Neuronal stem cell (in vitro differentiated cells): ENCODE data around the gene SELENOW.
"Not testable (repeated sequence)": the region's sequence is repeated elsewhere in the genome, so short reads cannot be mapped to it uniquely, and the experiment has no call there.

Experiments used
- DNase-seq: peaks from one replicate; pipeline ENCODE4 v3.0.0-alpha.2; 2013; ENCODE audit warnings: low spot score
- H2AFZ ChIP-seq: one replicate; pipeline ENCODE4 v1.6.1; 2013; ENCODE audit warnings: mild to moderate bottlenecking, low read length, inconsistent platforms
- H2AK5ac ChIP-seq: 2 replicates; pipeline ENCODE4 v1.6.1; 2013; ENCODE audit warnings: low read depth, mild to moderate bottlenecking, inconsistent platforms, low read length, moderate library complexity, mixed read lengths
- H2BK120ac ChIP-seq: 2 replicates; pipeline ENCODE4 v1.6.1; 2013; ENCODE audit warnings: low read depth, mild to moderate bottlenecking, inconsistent platforms, low read length, moderate library complexity, mixed read lengths
- H2BK12ac ChIP-seq: one replicate; pipeline ENCODE4 v1.6.1; 2013; ENCODE audit warnings: low read length, inconsistent platforms
- H2BK15ac ChIP-seq: 2 replicates; pipeline ENCODE4 v1.6.1; 2013; ENCODE audit warnings: mild to moderate bottlenecking, low read length, inconsistent platforms, mixed read lengths
- H2BK5ac ChIP-seq: one replicate; pipeline ENCODE4 v1.6.1; 2013; ENCODE audit warnings: inconsistent platforms, mild to moderate bottlenecking, low read length, moderate library complexity
- H3K14ac ChIP-seq: one replicate; pipeline ENCODE4 v1.6.1; 2013; ENCODE audit warnings: low read length, inconsistent platforms
- H3K18ac ChIP-seq: 2 replicates; pipeline ENCODE4 v1.6.1; 2013; ENCODE audit warnings: low read length, inconsistent platforms
- H3K23ac ChIP-seq: 2 replicates; pipeline ENCODE4 v1.6.1; 2013; ENCODE audit warnings: low read depth, mild to moderate bottlenecking, mixed read lengths, low read length, inconsistent platforms; ENCODE audit not compliant: poor library complexity
- H3K27ac ChIP-seq: replicated peaks from 3 replicates; pipeline ENCODE4 v1.5.1; 2013; ENCODE audit warnings: low read length, inconsistent platforms
- H3K27me3 ChIP-seq, 3 experiments: 2 replicates each; pipeline ENCODE4 v1.6.1; 2013; ENCODE audit warnings: low read length in 3 of 3, mild to moderate bottlenecking in 2 of 3, inconsistent platforms in 1 of 3, low read depth in 1 of 3, mixed read lengths in 1 of 3, moderate library complexity in 1 of 3; ENCODE audit not compliant: control insufficient read depth in 3 of 3, insufficient read depth in 3 of 3
- H3K36me3 ChIP-seq, 2 donors: replicated peaks in 1 of 2; 2 replicates each; pipeline ENCODE4 v1.6.1; 2013; ENCODE audit warnings: low read length in 2 of 2; ENCODE audit not compliant: control insufficient read depth in 2 of 2, insufficient read depth in 2 of 2
- H3K4ac ChIP-seq: 2 replicates; pipeline ENCODE4 v1.6.1; 2013; ENCODE audit warnings: inconsistent platforms, mild to moderate bottlenecking, low read length, moderate library complexity
- H3K4me1 ChIP-seq, 2 donors: 1 replicate in 1 of 2; 2 replicates in 1 of 2; pipeline ENCODE4 v1.6.1; 2013; ENCODE audit warnings: low read length in 2 of 2, low read depth in 1 of 2; ENCODE audit not compliant: control insufficient read depth in 2 of 2, insufficient read depth in 1 of 2
- H3K4me2 ChIP-seq: one replicate; pipeline ENCODE4 v1.6.1; 2013; ENCODE audit warnings: mild to moderate bottlenecking, low read length, inconsistent platforms; ENCODE audit not compliant: insufficient read depth, poor library complexity, severe bottlenecking
- H3K4me3 ChIP-seq, 2 donors: 2 replicates each; pipeline ENCODE4 v1.5.1; 2013; ENCODE audit warnings: low read length in 2 of 2, mild to moderate bottlenecking in 2 of 2, inconsistent platforms in 1 of 2, moderate library complexity in 1 of 2
- H3K79me1 ChIP-seq: one replicate; pipeline ENCODE4 v1.6.1; 2013; ENCODE audit warnings: low read depth, mild to moderate bottlenecking, inconsistent platforms, low read length, moderate library complexity
- H3K9ac ChIP-seq: one replicate; pipeline ENCODE4 v1.6.1; 2013; ENCODE audit warnings: mild to moderate bottlenecking, low read depth, low read length, inconsistent platforms; ENCODE audit not compliant: poor library complexity
- H3K9me3 ChIP-seq, 2 donors: replicated peaks in 1 of 2; 2 replicates each; pipeline versions ENCODE3 to v1.6.1; 2013; ENCODE audit warnings: low read length in 2 of 2, mild to moderate bottlenecking in 2 of 2, inconsistent platforms in 1 of 2, low read depth in 1 of 2, mixed read lengths in 1 of 2, moderate library complexity in 1 of 2; ENCODE audit not compliant: control insufficient read depth in 2 of 2, insufficient read depth in 1 of 2
- H4K8ac ChIP-seq: one replicate; pipeline ENCODE4 v1.6.1; 2013; ENCODE audit warnings: low read depth, mild to moderate bottlenecking, inconsistent platforms, low read length, moderate library complexity
- H4K91ac ChIP-seq: one replicate; pipeline ENCODE4 v1.6.1; 2013; ENCODE audit warnings: low read length, low read depth, mild to moderate bottlenecking, inconsistent platforms; ENCODE audit not compliant: poor library complexity
- WGBS, 2 donors: extraction: QIAGEN DNeasy Blood & Tissue Kit; methylation state at CpG; one replicate each; pipeline ENCODE4 v1.1.7; 2013; ENCODE audit warnings: missing lambda C conversion rate in 2 of 2, mixed read lengths in 1 of 2; ENCODE audit not compliant: insufficient read length in 2 of 2, insufficient replicate concordance in 1 of 2; ENCODE audit errors: extremely low coverage in 2 of 2; 5-methylcytosine and 5-hydroxymethylcytosine counted together

The SELENOW gene

GRCh38 chr19:47762151-47762550, 16.4 kb upstream of the SELENOW start:
- H4K8ac ChIP-seq, result no peak overlapping the region
- H2AK5ac ChIP-seq, result no peak overlapping the region
- no peak overlapping the region for H2AFZ ChIP-seq
- H2BK5ac ChIP-seq, result no peak overlapping the region
- DNase-seq, result no peak
- H3K4me1 ChIP-seq, result peaks cover 2 to 4% of the 10 kb centered on the region in 2 donors
- H3K27me3 ChIP-seq, result peaks cover 0 to 2% (median 0%) of the 10 kb centered on the region in 3 experiments
- H2BK120ac ChIP-seq, result no peak overlapping the region
- peaks cover 0 to 2% of the 10 kb centered on the region in 2 donors for H3K9me3 ChIP-seq
- no peak overlapping the region for H3K14ac ChIP-seq
- H3K4me3 ChIP-seq, result no peak overlapping the region
- H3K9ac ChIP-seq, result no peak overlapping the region
- H3K79me1 ChIP-seq, result peaks cover 1% of the 10 kb centered on the region
- no peak overlapping the region for H2BK12ac ChIP-seq
- no CpG with 5 or more reads among the region's 3 CpGs for WGBS, 2 donors
- no peak overlapping the region for H3K27ac ChIP-seq
- H3K36me3 ChIP-seq, result peaks cover 11 to 22% of the 10 kb centered on the region in 2 donors
- no peak overlapping the region for H3K4ac ChIP-seq
- no peak overlapping the region for H3K18ac ChIP-seq
- H2BK15ac ChIP-seq, result no peak overlapping the region
- H4K91ac ChIP-seq, result no peak overlapping the region
- no peak overlapping the region for H3K23ac ChIP-seq
- no peak overlapping the region for H3K4me2 ChIP-seq

DNA sequence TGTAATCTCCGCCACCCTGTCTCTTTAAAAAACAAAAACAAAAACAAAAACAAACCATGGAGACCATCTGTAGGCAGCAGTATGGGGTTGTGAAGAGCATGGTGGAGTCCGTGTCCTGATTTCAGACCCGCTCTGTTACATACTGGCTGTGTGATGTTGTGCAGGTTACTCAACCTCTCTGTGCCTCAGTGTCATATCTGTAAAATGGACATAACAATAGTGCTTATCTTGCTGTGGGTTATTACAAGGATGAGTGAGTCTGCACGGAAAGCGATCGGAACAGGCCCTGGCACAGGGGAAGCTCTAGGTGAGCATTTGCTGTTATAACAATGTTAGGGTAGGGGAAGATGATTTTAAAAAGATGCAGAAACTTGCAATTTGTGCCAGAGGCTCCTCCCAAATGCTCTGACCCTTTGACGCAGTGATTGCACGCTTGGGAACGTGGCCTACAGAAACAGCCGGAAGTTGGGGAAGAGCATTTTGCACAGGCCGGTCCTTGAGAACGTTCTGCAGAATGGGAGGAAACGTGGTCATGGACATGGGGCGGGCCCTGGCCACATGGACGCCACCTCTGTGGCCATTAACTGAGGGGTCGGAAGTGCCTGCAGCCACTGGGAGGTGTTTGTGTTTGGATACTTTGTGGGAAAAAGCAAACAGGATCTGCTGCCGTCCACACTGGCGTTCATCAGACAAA, 15.7 kb upstream of the SELENOW start:
- Histone ChIP-seq H2BK12ac (no peak overlapping the region), H2BK15ac (no peak overlapping the region), H4K8ac (no peak overlapping the region), H3K4ac (no peak overlapping the region), H3K4me1 (peaks cover 2 to 4% of the 10 kb centered on the region in 2 donors), H2BK120ac (no peak overlapping the region), H3K36me3 (peaks cover 6 to 16% of the 10 kb centered on the region in 2 donors), H3K27me3 (peaks cover 0 to 2% (median 0%) of the 10 kb centered on the region in 3 experiments), H3K9me3 (peaks cover 0 to 2% of the 10 kb centered on the region in 2 donors), H3K23ac (no peak overlapping the region), H3K14ac (no peak overlapping the region), H2AK5ac (no peak overlapping the region), H3K9ac (peak overlapping the region; percentile 44), H4K91ac (no peak overlapping the region), H3K18ac (peak overlapping the region; percentile 27), H2AFZ (no peak overlapping the region), H2BK5ac (no peak overlapping the region), H3K4me2 (no peak overlapping the region), H3K4me3 (no peak overlapping the region), H3K79me1 (peaks cover under 1% of the 10 kb centered on the region), H3K27ac (no peak overlapping the region)
- DNase-seq, result no peak
- no CpG with 5 or more reads among the region's 18 CpGs for WGBS, 2 donors

DNA sequence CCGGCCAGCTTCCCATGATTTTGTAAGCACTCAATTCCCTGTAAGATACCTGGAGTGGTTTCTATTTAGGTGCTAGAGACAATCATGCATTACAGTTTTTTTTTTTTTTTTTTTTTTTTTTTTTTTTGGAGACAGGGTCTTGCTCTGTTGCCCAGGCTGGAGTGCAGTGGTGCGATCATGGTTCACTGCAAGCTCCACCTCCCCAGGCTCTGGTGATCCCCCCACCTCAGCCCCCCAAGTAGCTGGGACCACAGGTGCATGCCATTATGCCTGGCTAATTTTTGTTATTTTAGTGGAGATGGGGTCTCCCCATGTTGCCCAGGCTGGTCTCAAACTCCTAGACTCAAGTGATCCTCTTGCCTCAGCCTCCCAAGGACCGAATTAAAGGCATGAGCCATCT, 13.8 kb upstream of the SELENOW start:
- not testable (repeated sequence) for H3K27ac ChIP-seq, H3K14ac ChIP-seq, H3K4me1 ChIP-seq, H4K91ac ChIP-seq, H3K4me3 ChIP-seq, H3K79me1 ChIP-seq, H2AK5ac ChIP-seq, H3K18ac ChIP-seq, H3K36me3 ChIP-seq, H3K23ac ChIP-seq, H3K4ac ChIP-seq, H4K8ac ChIP-seq, H3K9me3 ChIP-seq, H2BK120ac ChIP-seq, DNase-seq, H2BK12ac ChIP-seq, H3K27me3 ChIP-seq, H2BK5ac ChIP-seq, H2BK15ac ChIP-seq, H3K9ac ChIP-seq, H2AFZ ChIP-seq, H3K4me2 ChIP-seq
- WGBS, 2 donors, result no CpG with 5 or more reads among the region's 3 CpGs

GRCh38 chr19:47765523-47766358, 12.8 kb upstream of the SELENOW start:
- Histone ChIP-seq H2BK15ac (no peak overlapping the region), H3K23ac (peak overlapping the region; percentile 44), H3K27ac (no peak overlapping the region), H3K18ac (no peak overlapping the region), H3K27me3 (peaks cover 0 to 2% (median 0%) of the 10 kb centered on the region in 3 experiments), H3K9me3 (no peaks in the 10 kb centered on the region), H3K14ac (no peak overlapping the region), H3K4me1 (peaks cover 6 to 7% of the 10 kb centered on the region in 2 donors), H2BK5ac (no peak overlapping the region), H4K8ac (no peak overlapping the region), H2AK5ac (no peak overlapping the region), H4K91ac (no peak overlapping the region), H3K9ac (no peak overlapping the region), H3K4ac (no peak overlapping the region), H3K79me1 (no peaks in the 10 kb centered on the region), H3K4me2 (no peak overlapping the region), H2BK120ac (no peak overlapping the region), H3K4me3 (peak overlapping the region in 1 of 2 donors; percentile 22), H3K36me3 (no peaks in the 10 kb centered on the region), H2AFZ (peak overlapping the region; percentile 12), H2BK12ac (no peak overlapping the region)
- DNase-seq, result no peak
- WGBS, 2 donors, result no CpG with 5 or more reads among the region's 19 CpGs
